Raji (cell line): ENCODE measurements around the gene LIX1.

Source experiments
- POLR2A ChIP-seq: IDR thresholded peaks from 2 replicates; pipeline ENCODE4 v1.6.1; 2011; ENCODE audit warnings: low read depth, low read length, control low read depth; ENCODE audit not compliant: insufficient read depth

The LIX1 gene

DNA sequence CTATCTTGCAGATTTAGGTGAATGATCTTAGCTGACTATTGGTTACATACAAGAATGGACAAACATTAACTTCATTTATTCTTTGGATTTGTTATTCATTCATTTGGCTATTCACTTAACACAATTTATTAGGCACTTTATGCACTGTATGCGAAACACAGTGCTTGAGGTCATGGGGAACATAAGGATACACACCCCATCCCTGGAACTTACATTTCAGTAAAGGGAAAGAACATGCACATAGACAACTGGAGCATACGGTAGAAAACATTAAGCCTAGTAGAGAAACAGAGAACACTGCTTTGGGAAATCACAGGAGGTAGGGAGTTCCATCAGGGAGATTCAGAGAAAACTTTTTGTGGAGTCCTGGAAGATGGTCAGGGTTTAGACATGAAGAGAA is 22.2 kb downstream of the LIX1 start:
- TF ChIP-seq POLR2A: no peak

DNA sequence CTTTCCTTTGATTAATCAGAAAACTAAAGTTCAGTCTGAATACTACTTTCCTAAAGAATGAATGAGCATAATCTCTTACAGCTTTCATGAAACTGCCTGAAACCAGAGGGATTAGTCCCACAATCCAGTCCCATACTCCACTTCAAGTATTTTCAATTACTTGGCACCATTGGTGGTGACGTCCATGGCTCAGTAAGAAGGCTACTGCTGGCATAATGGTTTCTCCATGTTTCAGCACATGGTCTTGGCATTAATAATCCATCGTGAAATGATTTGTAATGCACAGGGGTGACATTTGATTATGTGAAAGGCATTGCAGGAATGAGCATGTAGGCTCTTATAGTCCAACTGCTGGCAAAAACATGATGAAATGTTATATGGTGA is 23.4 kb downstream of the LIX1 start:
- TF ChIP-seq POLR2A: no peak

DNA sequence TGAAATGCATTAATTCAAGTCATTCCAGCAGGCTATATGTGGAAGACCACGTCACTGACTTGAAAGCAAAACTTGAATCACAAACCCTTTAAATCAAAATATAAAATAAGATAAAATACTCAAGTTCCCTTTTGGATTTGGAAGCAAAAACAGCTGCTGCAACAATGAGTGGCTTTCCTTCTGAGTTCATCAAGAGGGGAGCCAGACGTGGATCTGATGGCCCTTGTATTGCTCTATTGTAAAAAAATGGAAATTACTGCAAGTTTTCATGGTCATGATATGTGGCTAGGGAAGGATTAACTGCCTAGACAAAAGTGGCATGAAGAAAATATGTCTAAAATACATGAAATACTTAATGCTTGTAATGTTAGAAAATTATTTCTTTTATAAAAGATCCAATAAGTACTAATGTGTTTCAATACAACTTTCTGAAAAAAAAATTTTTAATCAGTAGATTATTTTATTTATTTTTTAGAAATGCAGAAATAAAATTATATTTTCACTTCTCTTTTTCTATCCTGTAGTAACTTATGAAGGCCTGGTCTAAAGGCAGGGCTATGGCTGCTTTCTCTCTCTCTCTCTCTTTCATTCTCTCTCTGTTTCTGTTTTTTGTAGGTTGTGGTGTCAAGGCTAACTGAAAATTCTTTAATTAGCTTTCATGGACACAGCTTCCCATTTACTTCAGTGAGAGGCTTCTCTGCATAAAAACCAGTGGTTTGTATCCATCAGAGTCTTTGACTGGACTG is 24.0 kb downstream of the LIX1 start:
- no peak for TF ChIP-seq POLR2A

DNA sequence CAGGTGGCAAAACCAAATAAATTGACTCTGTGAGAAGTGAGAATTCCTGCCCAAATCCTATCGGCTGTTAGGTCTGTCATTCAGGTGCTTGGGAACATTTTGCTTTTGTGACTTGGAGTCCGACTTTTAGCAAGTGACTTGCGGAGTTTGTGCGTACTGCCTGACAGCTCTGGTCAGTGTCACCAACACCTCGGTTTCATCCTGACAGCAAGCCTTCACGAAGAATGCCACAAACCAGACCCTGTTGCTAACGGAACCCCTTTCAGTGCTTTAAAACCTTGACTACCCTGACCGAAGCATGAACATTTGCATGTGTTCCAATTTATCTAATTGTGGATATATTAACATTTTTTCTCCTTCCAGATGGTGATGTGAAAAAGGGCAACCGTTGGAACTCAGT is 26.5 kb downstream of the LIX1 start:
- TF ChIP-seq POLR2A: no peak

GRCh38 chr5:97112230-97112629 is 30.2 kb downstream of the LIX1 start:
- no peak for TF ChIP-seq POLR2A

GRCh38 chr5:97111616-97112015 is 30.8 kb downstream of the LIX1 start:
- TF ChIP-seq POLR2A: no peak

- TF ChIP-seq POLR2A: no peak
Measured at GRCh38 chr5:97111004-97111403, 31.4 kb downstream of the LIX1 start.

DNA sequence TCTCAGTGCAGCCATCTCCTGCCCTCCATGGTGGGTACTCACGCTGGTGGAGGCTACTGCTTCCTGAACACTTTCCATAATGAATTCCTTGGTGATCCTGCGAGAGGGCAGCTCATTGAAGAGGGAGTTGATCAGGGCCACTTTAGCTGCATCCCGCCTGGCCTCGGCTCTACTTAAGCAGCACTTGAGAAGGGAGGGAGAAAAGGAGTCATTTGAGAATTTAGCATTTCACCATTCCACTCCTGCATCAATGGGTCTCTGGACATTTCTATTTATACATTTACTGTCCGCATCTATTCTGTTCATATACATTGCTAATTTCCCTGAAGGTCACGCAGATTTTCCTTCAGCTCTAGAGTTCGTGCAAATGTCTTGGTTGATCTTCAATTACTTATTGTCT is 35.1 kb downstream of the LIX1 start:
- no peak for TF ChIP-seq POLR2A

- no peak for TF ChIP-seq POLR2A
Measured at GRCh38 chr5:97106216-97106581, 36.2 kb downstream of the LIX1 start.

- TF ChIP-seq POLR2A: no peak
Measured at GRCh38 chr5:97105501-97106215, 36.8 kb downstream of the LIX1 start.

DNA sequence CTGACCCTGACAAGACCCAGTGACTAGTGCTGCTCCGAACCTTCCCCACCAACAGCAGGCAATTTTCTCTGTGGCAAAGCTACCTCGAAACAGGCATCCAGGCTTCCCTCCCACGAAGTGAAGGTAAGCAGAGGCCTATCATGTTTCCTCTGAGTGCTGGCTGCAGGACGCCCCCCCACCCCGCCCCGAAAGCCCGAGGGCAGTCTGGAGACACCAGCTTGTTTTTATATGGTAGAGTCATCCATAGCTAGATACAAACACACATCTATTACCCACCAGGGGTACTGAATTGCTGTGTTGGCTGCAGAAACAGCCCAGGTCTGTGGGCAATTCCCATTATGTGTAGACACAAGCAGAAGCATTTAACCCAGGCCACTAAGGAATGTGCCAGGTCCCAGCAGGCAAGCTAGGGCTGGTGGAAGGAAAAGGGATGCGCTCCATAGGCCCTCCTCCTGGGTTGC is 40.4 kb downstream of the LIX1 start:
- no peak for TF ChIP-seq POLR2A

GRCh38 chr5:97101189-97101910 is 41.1 kb downstream of the LIX1 start:
- no peak for TF ChIP-seq POLR2A

DNA sequence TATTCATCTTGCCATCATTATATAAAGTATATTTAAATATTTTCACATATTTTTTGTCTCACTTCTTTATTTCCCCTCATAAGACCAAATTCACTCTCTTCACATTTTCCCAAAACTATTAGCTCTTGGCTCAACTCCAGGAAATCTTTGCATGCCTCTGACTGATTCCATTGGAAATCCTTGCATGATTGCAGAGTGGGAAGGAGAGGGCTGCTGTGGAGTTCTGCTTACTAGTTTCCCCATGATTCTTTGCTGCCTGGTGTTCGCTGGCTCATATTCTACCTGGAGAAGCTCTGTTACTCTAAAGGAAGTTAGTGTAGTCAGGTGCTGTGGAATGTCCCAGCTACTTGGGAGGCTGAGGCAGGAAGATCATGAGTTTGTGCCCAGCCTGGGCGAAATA is 41.9 kb downstream of the LIX1 start:
- TF ChIP-seq POLR2A: no peak

- TF ChIP-seq POLR2A: no peak
Measured at GRCh38 chr5:97098922-97099321, 43.5 kb downstream of the LIX1 start.

DNA sequence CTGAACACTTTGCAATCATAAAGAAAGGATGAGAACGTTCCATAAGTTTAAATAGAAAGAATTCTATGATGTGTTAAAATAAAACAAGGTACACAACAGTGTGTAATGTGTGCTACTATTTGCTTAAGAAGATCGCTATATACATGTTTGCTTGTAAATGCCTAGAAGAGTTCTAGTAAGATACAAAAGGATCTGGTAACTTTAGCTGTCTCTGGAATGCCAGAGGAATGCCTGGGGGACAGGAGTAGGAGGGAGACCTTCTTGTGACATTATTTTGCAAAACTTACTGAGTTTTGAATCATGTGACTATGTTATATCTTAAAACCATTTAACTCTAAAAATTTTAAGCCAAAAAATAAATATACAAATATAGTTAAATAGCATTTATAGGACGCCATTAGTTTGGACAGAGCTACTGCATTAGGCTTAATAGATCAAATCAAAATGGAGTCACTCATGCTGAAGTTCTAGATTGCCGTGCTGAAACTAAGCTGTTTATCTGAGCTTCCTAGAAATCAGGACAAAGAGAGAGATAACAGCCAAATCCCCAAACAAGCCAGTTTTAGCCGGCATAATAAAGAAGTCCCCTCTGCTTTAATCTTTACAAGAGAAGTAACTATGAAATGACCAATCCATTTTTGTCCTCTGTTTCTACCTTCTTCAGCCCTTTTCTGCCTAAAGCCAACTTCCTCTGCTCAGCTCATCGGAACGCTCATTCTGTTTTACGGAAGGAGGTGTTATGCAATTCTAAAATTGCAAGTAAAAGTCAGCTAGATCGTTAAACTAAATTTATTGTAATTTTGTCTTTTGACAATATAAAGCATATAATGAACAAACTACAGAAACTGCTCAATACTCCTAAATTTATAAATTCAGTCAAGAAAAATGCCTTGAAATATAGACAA is 44.8 kb downstream of the LIX1 start:
- no peak for TF ChIP-seq POLR2A
